Prostate gland (tissue), 2 donors: Measurements from ENCODE around the gene LBX2.

Experiments
- POLR2AphosphoS5 ChIP-seq: sonication (generic); formaldehyde crosslinking; IDR thresholded peaks from one replicate; pipeline ENCODE4 v1.6.1; 2017; ENCODE audit warnings: antibody characterized with exemption
- TF ChIP-seq, protein P1 (sequence below), 4 experiments: fragments of 200-600 bp in 2 of 4; fragments of 450-650 bp in 2 of 4; sonication (generic) in 2 of 4; IDR thresholded peaks; 1 replicate in 3 of 4; 2 replicates in 1 of 4; pipeline ENCODE4 v1.5.1; 2016 to 2019; ENCODE audit warnings: antibody characterized with exemption in 4 of 4, mild to moderate bottlenecking in 2 of 4, moderate library complexity in 2 of 4

- TF ChIP-seq, protein P1, sequence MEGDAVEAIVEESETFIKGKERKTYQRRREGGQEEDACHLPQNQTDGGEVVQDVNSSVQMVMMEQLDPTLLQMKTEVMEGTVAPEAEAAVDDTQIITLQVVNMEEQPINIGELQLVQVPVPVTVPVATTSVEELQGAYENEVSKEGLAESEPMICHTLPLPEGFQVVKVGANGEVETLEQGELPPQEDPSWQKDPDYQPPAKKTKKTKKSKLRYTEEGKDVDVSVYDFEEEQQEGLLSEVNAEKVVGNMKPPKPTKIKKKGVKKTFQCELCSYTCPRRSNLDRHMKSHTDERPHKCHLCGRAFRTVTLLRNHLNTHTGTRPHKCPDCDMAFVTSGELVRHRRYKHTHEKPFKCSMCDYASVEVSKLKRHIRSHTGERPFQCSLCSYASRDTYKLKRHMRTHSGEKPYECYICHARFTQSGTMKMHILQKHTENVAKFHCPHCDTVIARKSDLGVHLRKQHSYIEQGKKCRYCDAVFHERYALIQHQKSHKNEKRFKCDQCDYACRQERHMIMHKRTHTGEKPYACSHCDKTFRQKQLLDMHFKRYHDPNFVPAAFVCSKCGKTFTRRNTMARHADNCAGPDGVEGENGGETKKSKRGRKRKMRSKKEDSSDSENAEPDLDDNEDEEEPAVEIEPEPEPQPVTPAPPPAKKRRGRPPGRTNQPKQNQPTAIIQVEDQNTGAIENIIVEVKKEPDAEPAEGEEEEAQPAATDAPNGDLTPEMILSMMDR (IDR thresholded peaks at IDR 0.05) = no peak
- TF ChIP-seq POLR2AphosphoS5 = no peak
These were observed 18.0 kb downstream of the LBX2 start for GRCh38 chr2:74481431-74481830.
